ENCODE data around the gene HSPH1.
"Not testable (repeated sequence)": the region's sequence is repeated elsewhere in the genome, so short reads cannot be mapped to it uniquely, and the experiment has no call there.

The HSPH1 gene

GRCh38 chr13:31131470-31131961 is 30.2 kb downstream of the HSPH1 start:
- no peak for DNase-seq (ENCODE audit: low read depth in 2 of 2)

- no peak for DNase-seq (ENCODE audit: low read depth in 2 of 2)
These were observed 32.3 kb downstream of the HSPH1 start for GRCh38 chr13:31129419-31129818.

GRCh38 chr13:31124204-31124603 is 37.5 kb downstream of the HSPH1 start:
- DNase-seq (ENCODE audit: low read depth in 2 of 2) = no peak

- no peak for DNase-seq (ENCODE audit: low read depth in 2 of 2)
These were observed 39.0 kb downstream of the HSPH1 start for GRCh38 chr13:31122544-31123260.

- no peak for DNase-seq (ENCODE audit: low read depth in 2 of 2)
These were observed 39.6 kb downstream of the HSPH1 start for GRCh38 chr13:31122143-31122542.

- DNase-seq (ENCODE audit: low read depth in 2 of 2) = no peak
These were observed 40.1 kb downstream of the HSPH1 start for GRCh38 chr13:31121379-31122140.

- DNase-seq (ENCODE audit: low read depth in 2 of 2) = no peak
These were observed 41.6 kb downstream of the HSPH1 start for GRCh38 chr13:31119966-31120700.

- no peak for DNase-seq (ENCODE audit: low read depth in 2 of 2)
These were observed 42.2 kb downstream of the HSPH1 start for GRCh38 chr13:31119526-31119925.

- DNase-seq (ENCODE audit: low read depth in 2 of 2) = no peak
These were observed 45.5 kb downstream of the HSPH1 start for GRCh38 chr13:31116224-31116623.

- DNase-seq (ENCODE audit: low read depth in 2 of 2) = no peak
These were observed 46.1 kb downstream of the HSPH1 start for GRCh38 chr13:31115616-31116015.

- no peak for DNase-seq (ENCODE audit: low read depth in 2 of 2)
These were observed 47.1 kb downstream of the HSPH1 start for GRCh38 chr13:31114641-31115040.

- DNase-seq (ENCODE audit: low read depth in 2 of 2) = no peak
These were observed 50.6 kb downstream of the HSPH1 start for GRCh38 chr13:31111136-31111535.

GRCh38 chr13:31110617-31111016 is 51.1 kb downstream of the HSPH1 start:
- no peak for DNase-seq (ENCODE audit: low read depth in 2 of 2)

- DNase-seq (ENCODE audit: low read depth in 2 of 2) = no peak
These were observed 51.5 kb downstream of the HSPH1 start for GRCh38 chr13:31110169-31110568.

GRCh38 chr13:31107109-31107508 is 54.6 kb downstream of the HSPH1 start:
- no peak for DNase-seq (ENCODE audit: low read depth in 2 of 2)

GRCh38 chr13:31105856-31106255 is 55.8 kb downstream of the HSPH1 start:
- DNase-seq (ENCODE audit: low read depth in 2 of 2) = no peak

- DNase-seq (ENCODE audit: low read depth in 2 of 2) = no peak
These were observed 56.5 kb downstream of the HSPH1 start for GRCh38 chr13:31105020-31105795.

- no peak for DNase-seq (ENCODE audit: low read depth in 2 of 2)
These were observed 58.8 kb downstream of the HSPH1 start for GRCh38 chr13:31102905-31103304.

GRCh38 chr13:31101472-31102170 is 60.1 kb downstream of the HSPH1 start:
- DNase-seq (ENCODE audit: low read depth in 2 of 2) = no peak

- DNase-seq (ENCODE audit: low read depth in 2 of 2) = no peak
These were observed 61.0 kb downstream of the HSPH1 start for GRCh38 chr13:31100721-31101120.

- not testable (repeated sequence) for DNase-seq (ENCODE audit: low read depth in 2 of 2)
These were observed 63.7 kb downstream of the HSPH1 start for GRCh38 chr13:31097911-31098434.

Measured in stimulated activated CD4-positive, alpha-beta T cell treated with anti-CD3 and anti-CD28 coated beads, Interleukin-1b, Interleukin-23, amount 100 ng/mL, for 4 hours (primary cell).